Tibial nerve (tissue), 4 donors: ENCODE results near the gene PRKAG2. TPM values are rescaled to one million over a fixed set of nuclear protein-coding genes. Genes with fewer than 3 reads are reported as not detected.

Experiments used
- DNase-seq, 2 donors: peaks; one replicate each; pipeline ENCODE4 v3.0.0-alpha.2; 2019; ENCODE audit warnings: low spot score in 2 of 2
- H3K27ac ChIP-seq, 4 donors: fragments of 200-600 bp; sonication (generic) in 3 of 4; one replicate each; pipeline ENCODE4 v1.5.1; 2017 to 2019; ENCODE audit warnings: mild to moderate bottlenecking in 1 of 4
- H3K27me3 ChIP-seq, 2 donors: fragments of 200-600 bp; sonication (generic) in 1 of 2; one replicate each; pipeline versions ENCODE4 v1.5.1 to v1.6.0; 2017 to 2019
- H3K36me3 ChIP-seq, 3 donors: fragments of 200-600 bp; sonication (generic); one replicate each; pipeline ENCODE4 v1.5.1; 2018 to 2019
- H3K4me1 ChIP-seq, 4 donors: fragments of 200-600 bp; sonication (generic) in 3 of 4; one replicate each; pipeline ENCODE4 v1.5.1; 2017 to 2019
- H3K4me3 ChIP-seq, 4 donors: fragments of 200-600 bp; sonication (generic) in 3 of 4; one replicate each; pipeline ENCODE4 v1.5.1; 2017 to 2019; ENCODE audit warnings: mild to moderate bottlenecking in 1 of 4, moderate library complexity in 1 of 4
- H3K9me3 ChIP-seq, 4 donors: fragments of 200-600 bp; sonication (generic) in 3 of 4; one replicate each; pipeline ENCODE4 v1.5.1; 2017 to 2019
- CTCF ChIP-seq, 5 experiments: fragments of 200-600 bp in 3 of 5; fragments of 450-650 bp in 2 of 5; sonication (generic) in 3 of 5; IDR thresholded peaks; one replicate each; pipeline ENCODE4 v1.5.1; 2016 to 2019; ENCODE audit warnings: antibody characterized with exemption in 5 of 5, mild to moderate bottlenecking in 3 of 5, moderate library complexity in 2 of 5
- EP300 ChIP-seq, 2 donors: sonication (generic); formaldehyde crosslinking; IDR thresholded peaks; one replicate each; pipeline ENCODE4 v1.6.1; 2017; ENCODE audit warnings: antibody characterized with exemption in 2 of 2, mild to moderate bottlenecking in 1 of 2
- POLR2A ChIP-seq, 2 donors: fragments of 450-650 bp; IDR thresholded peaks; one replicate each; pipeline ENCODE4 v1.6.1; 2017; ENCODE audit warnings: antibody characterized with exemption in 2 of 2, mild to moderate bottlenecking in 2 of 2, moderate library complexity in 2 of 2
- WGBS, 2 donors: methylation state at CpG; one replicate each; pipeline ENCODE4 v1.1.5; 2018; 5-methylcytosine and 5-hydroxymethylcytosine counted together
- total RNA-seq, 4 donors: library from RNA; depleted of rRNA; stranded (reverse); fragments of >200 nt; gene quantifications; one replicate each; pipeline ENCODE4 v1.1.0, GENCODE V29; 2016

Gene PRKAG2
- total RNA-seq, 4 donors from 2014 or later, result 24.5 to 82.6 (median 38.3) TPM

GRCh38 chr7:151807846-151808245 lies 69.1 kb downstream of the PRKAG2 start:
- DNase-seq, result no peak
- Histone ChIP-seq H3K9me3 (no peaks in the 10 kb centered on the region), H3K27me3 (no peaks in the 10 kb centered on the region), H3K36me3 (peaks cover 0 to 12% (median 0%) of the 10 kb centered on the region in 3 donors), H3K4me3 (no peak overlapping the region), H3K4me1 (no peaks in the 10 kb centered on the region), H3K27ac (no peak overlapping the region)
- TF ChIP-seq CTCF (IDR thresholded peaks at IDR 0.05), result no peak
- TF ChIP-seq EP300 (IDR thresholded peaks at IDR 0.05), result no peak
- TF ChIP-seq POLR2A (IDR thresholded peaks at IDR 0.05), result no peak
- 81 to 87% methylated on average over 15 of the region's 15 CpGs for WGBS, 2 donors

GRCh38 chr7:151806952-151807775 lies 69.8 kb downstream of the PRKAG2 start:
- WGBS, 2 donors, result 82% methylated on average over 19 of the region's 19 CpGs
- Histone ChIP-seq H3K4me3 (no peak overlapping the region), H3K27ac (no peak overlapping the region), H3K36me3 (peaks cover 0 to 12% (median 0%) of the 10 kb centered on the region in 3 donors), H3K9me3 (no peaks in the 10 kb centered on the region), H3K4me1 (no peaks in the 10 kb centered on the region), H3K27me3 (no peaks in the 10 kb centered on the region)
- no peak for DNase-seq
- TF ChIP-seq CTCF (IDR thresholded peaks at IDR 0.05) (no peak), EP300 (IDR thresholded peaks at IDR 0.05) (no peak), POLR2A (IDR thresholded peaks at IDR 0.05) (no peak)

- no peak overlapping the region for H3K4me3 ChIP-seq
- H3K27ac ChIP-seq, result no peak overlapping the region
- DNase-seq, result no peak
- TF ChIP-seq POLR2A (IDR thresholded peaks at IDR 0.05) (no peak), CTCF (IDR thresholded peaks at IDR 0.05) (no peak), EP300 (IDR thresholded peaks at IDR 0.05) (no peak)
- no peaks in the 10 kb centered on the region for H3K9me3 ChIP-seq
- H3K27me3 ChIP-seq, result no peaks in the 10 kb centered on the region
- WGBS, 2 donors, result 41 to 61% methylated on average over 8 of the region's 8 CpGs
- peaks cover 0 to 12% (median 0%) of the 10 kb centered on the region in 3 donors for H3K36me3 ChIP-seq
- no peaks in the 10 kb centered on the region for H3K4me1 ChIP-seq
Measured at GRCh38 chr7:151806204-151806603, 70.7 kb downstream of the PRKAG2 start.

GRCh38 chr7:151805191-151805590 lies 71.7 kb downstream of the PRKAG2 start:
- peaks cover 0 to 12% (median 0%) of the 10 kb centered on the region in 3 donors for H3K36me3 ChIP-seq

More at GRCh38 chr7:151805191-151805590, 71.7 kb downstream of the PRKAG2 start:
- no peak for DNase-seq
- Histone ChIP-seq H3K4me1 (no peaks in the 10 kb centered on the region), H3K9me3 (no peaks in the 10 kb centered on the region), H3K4me3 (no peak overlapping the region), H3K27ac (no peak overlapping the region), H3K27me3 (no peaks in the 10 kb centered on the region)
- TF ChIP-seq POLR2A (IDR thresholded peaks at IDR 0.05), result no peak
- no peak for TF ChIP-seq EP300 (IDR thresholded peaks at IDR 0.05)
- no peak for TF ChIP-seq CTCF (IDR thresholded peaks at IDR 0.05)
- 84 to 93% methylated on average over 6 of the region's 6 CpGs for WGBS, 2 donors
